Endothelial cell (in vitro differentiated cells): ENCODE measurements around the gene PHACTR2. TPM values are rescaled to one million over a fixed set of nuclear protein-coding genes. Genes with fewer than 3 reads are reported as not detected.

Experiments used
- DNase-seq: peaks from one replicate; pipeline ENCODE4 v3.0.0; 2021; ENCODE audit warnings: low spot score
- H3K27ac Mint-ChIP-seq: one replicate; pipeline ENCODE4 v1.8.0; 2021; ENCODE audit warnings: mixed read lengths, inconsistent platforms; ENCODE audit not compliant: unreplicated experiment
- H3K27me3 Mint-ChIP-seq: one replicate; pipeline ENCODE4 v1.8.0; 2021; ENCODE audit warnings: mild to moderate bottlenecking, moderate library complexity, mixed read lengths, inconsistent platforms; ENCODE audit not compliant: unreplicated experiment
- H3K36me3 Mint-ChIP-seq: one replicate; pipeline ENCODE4 v1.8.0; 2021; ENCODE audit warnings: mild to moderate bottlenecking, low read depth, mixed read lengths, inconsistent platforms; ENCODE audit not compliant: unreplicated experiment
- H3K4me1 Mint-ChIP-seq: one replicate; pipeline ENCODE4 v1.8.0; 2021; ENCODE audit warnings: mild to moderate bottlenecking, mixed read lengths, inconsistent platforms; ENCODE audit not compliant: unreplicated experiment
- H3K4me3 Mint-ChIP-seq: one replicate; pipeline ENCODE4 v1.8.0; 2021; ENCODE audit warnings: mild to moderate bottlenecking, mixed read lengths, inconsistent platforms; ENCODE audit not compliant: unreplicated experiment
- H3K9me3 Mint-ChIP-seq: one replicate; pipeline ENCODE4 v1.8.0; 2021; ENCODE audit warnings: mixed read lengths, inconsistent platforms; ENCODE audit not compliant: unreplicated experiment
- CTCF ChIP-seq: fragments of 200-600 bp; sonication (generic); IDR thresholded peaks from one replicate; pipeline ENCODE4 v1.5.0; 2021; ENCODE audit warnings: antibody characterized with exemption; ENCODE audit not compliant: unreplicated experiment
- total RNA-seq: library from RNA; stranded (reverse); fragmentation: NEBNext Ultra II Directional; extraction: Animal tissue kit (Norgen Biotek cat#: 25700); gene quantifications from one replicate; pipeline ENCODE4 v1.2.1, GENCODE V29; 2021; ENCODE audit not compliant: unreplicated experiment

Gene PHACTR2
- total RNA-seq, 1 donor from 2014 or later = 181 TPM

- Mint-ChIP-seq H3K9me3 (no peaks in the 10 kb centered on the region), H3K4me1 (peaks cover 3% of the 10 kb centered on the region), H3K4me3 (no peak overlapping the region), H3K27ac (no peak overlapping the region), H3K27me3 (no peaks in the 10 kb centered on the region), H3K36me3 (peaks cover 31% of the 10 kb centered on the region)
- TF ChIP-seq CTCF = no peak
- no peak for DNase-seq
Observed at GRCh38 chr6:143806282-143807102, 128.7 kb downstream of the PHACTR2 start.

- no peaks in the 10 kb centered on the region for H3K27me3 Mint-ChIP-seq
- H3K9me3 Mint-ChIP-seq = no peaks in the 10 kb centered on the region
- H3K36me3 Mint-ChIP-seq = peaks cover 29% of the 10 kb centered on the region
- H3K27ac Mint-ChIP-seq = no peak overlapping the region
- peaks cover 3% of the 10 kb centered on the region for H3K4me1 Mint-ChIP-seq
- TF ChIP-seq CTCF = no peak
- no peak overlapping the region for H3K4me3 Mint-ChIP-seq
- DNase-seq = no peak
Observed at GRCh38 chr6:143807103-143807772, 129.5 kb downstream of the PHACTR2 start.

DNA sequence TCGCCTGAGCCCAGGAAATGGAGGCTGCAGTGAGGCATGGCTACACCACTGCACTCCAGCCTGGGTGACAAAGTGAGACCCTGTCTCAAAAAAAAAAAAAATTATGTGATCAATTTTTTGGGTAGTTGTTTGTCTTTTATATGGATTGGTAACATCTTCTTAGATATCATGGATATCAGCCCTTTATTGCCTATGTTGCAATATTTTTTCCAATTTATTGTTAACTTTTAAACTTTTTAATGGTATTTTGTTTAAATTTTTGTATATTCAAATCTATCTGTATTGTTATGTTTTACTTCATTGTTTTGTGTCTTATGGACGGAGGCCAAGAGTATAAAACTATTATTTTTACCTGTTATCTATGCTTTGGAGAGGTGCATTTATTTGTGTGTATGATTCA is 133.0 kb downstream of the PHACTR2 start:
- Mint-ChIP-seq H3K9me3 (no peaks in the 10 kb centered on the region), H3K4me3 (no peak overlapping the region), H3K4me1 (no peaks in the 10 kb centered on the region), H3K27me3 (no peaks in the 10 kb centered on the region), H3K36me3 (peaks cover 22% of the 10 kb centered on the region), H3K27ac (no peak overlapping the region)
- DNase-seq = no peak
- no peak for TF ChIP-seq CTCF

DNA sequence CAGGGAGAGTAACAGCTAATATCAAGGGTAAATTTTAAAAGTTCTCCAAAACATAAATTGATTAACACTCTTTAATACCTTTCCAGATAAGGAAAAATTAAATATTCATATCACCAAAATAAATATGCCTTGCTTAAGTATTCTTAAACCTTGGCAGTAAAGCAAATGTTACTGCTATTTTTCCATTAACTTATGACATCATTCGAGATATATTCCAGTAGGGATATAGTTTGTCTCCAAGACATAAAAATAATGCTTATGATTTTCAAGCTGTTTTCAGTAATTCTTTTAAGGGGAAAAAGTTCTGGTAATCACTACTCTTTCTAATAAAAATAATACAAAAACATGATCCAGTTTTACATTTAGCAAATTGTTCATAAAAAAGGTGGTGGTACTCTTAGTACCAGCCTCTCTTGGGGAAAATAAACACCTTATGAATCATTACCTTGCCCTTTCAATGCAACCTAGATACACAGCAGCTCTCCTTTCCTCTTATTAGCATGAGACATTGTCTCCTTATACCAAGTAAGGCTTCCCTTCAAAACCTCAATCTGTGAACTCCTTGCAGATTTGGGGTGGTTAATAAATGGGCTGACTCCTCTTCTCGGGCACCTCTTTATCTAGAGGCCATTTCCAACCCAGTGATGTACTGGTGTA is 133.9 kb downstream of the PHACTR2 start:
- DNase-seq = no peak
- H3K27me3 Mint-ChIP-seq = no peaks in the 10 kb centered on the region
- no peak for TF ChIP-seq CTCF
- no peaks in the 10 kb centered on the region for H3K4me1 Mint-ChIP-seq
- H3K27ac Mint-ChIP-seq = no peak overlapping the region
- H3K4me3 Mint-ChIP-seq = no peak overlapping the region
- no peaks in the 10 kb centered on the region for H3K9me3 Mint-ChIP-seq
- H3K36me3 Mint-ChIP-seq = peaks cover 29% of the 10 kb centered on the region
